ENCODE measurements around the gene ZFHX3. TPM values are rescaled to one million over a fixed set of nuclear protein-coding genes. Genes with fewer than 3 reads are reported as not detected.

The ZFHX3 gene
- total RNA-seq, 2 donors from 2014 or later: 12.5 to 18.0 TPM

- ATAC-seq: no peak
- intact Hi-C loops (cut with DNase I, micrococcal nuclease): no loop called here
- DNase-seq: no peak
These were observed 163.9 kb downstream of the ZFHX3 start for GRCh38 chr16:72884037-72884436.

GRCh38 chr16:72879846-72880245 is 168.1 kb downstream of the ZFHX3 start:
- intact Hi-C loops (cut with DNase I, micrococcal nuclease): no loop called here
- no peak for DNase-seq

GRCh38 chr16:72878301-72879269 is 169.3 kb downstream of the ZFHX3 start:
- intact Hi-C loops (cut with DNase I, micrococcal nuclease): no loop called here
- ATAC-seq (no peak), DNase-seq (no peak)

More at GRCh38 chr16:72879846-72880245, 168.1 kb downstream of the ZFHX3 start:
- no peak for ATAC-seq

GRCh38 chr16:72877374-72878028 is 170.4 kb downstream of the ZFHX3 start:
- ATAC-seq (no peak), DNase-seq (no peak)
- intact Hi-C loops (cut with DNase I, micrococcal nuclease): no loop called here

- ATAC-seq (no peak), DNase-seq (no peak)
- intact Hi-C loops (cut with DNase I, micrococcal nuclease): no loop called here
These were observed 171.0 kb downstream of the ZFHX3 start for GRCh38 chr16:72876981-72877373.

- intact Hi-C loops (cut with DNase I, micrococcal nuclease): no loop called here
- no peak for ATAC-seq
These were observed 171.7 kb downstream of the ZFHX3 start for GRCh38 chr16:72876221-72876620.

GRCh38 chr16:72875291-72876031 is 172.5 kb downstream of the ZFHX3 start:
- intact Hi-C loops (cut with DNase I, micrococcal nuclease): no loop called here
- DNase-seq (no peak), ATAC-seq (peak; percentile 68)

More at GRCh38 chr16:72876221-72876620, 171.7 kb downstream of the ZFHX3 start:
- DNase-seq: peak; percentile 26 to 49

GRCh38 chr16:72873853-72874252 is 174.1 kb downstream of the ZFHX3 start:
- DNase-seq: no peak
- ATAC-seq: no peak
- intact Hi-C loops (cut with DNase I, micrococcal nuclease): no loop called here

GRCh38 chr16:72873044-72873443 is 174.9 kb downstream of the ZFHX3 start:
- no peak for ATAC-seq
- intact Hi-C loops (cut with DNase I, micrococcal nuclease): no loop called here
- DNase-seq: no peak

- DNase-seq: no peak
- intact Hi-C loops (cut with DNase I, micrococcal nuclease): no loop called here
- no peak for ATAC-seq
These were observed 182.1 kb downstream of the ZFHX3 start for GRCh38 chr16:72865835-72866234.

GRCh38 chr16:72865258-72865657 is 182.7 kb downstream of the ZFHX3 start:
- intact Hi-C loops (cut with DNase I, micrococcal nuclease): no loop called here

GRCh38 chr16:72864130-72864833 is 183.6 kb downstream of the ZFHX3 start:
- intact Hi-C loops (cut with DNase I, micrococcal nuclease): no loop called here
- ATAC-seq (no peak), DNase-seq (no peak)

More at GRCh38 chr16:72865258-72865657, 182.7 kb downstream of the ZFHX3 start:
- ATAC-seq (no peak), DNase-seq (no peak)

GRCh38 chr16:72862090-72862489 is 185.8 kb downstream of the ZFHX3 start:
- intact Hi-C loops (cut with DNase I, micrococcal nuclease): no loop called here
- no peak for ATAC-seq
- no peak for DNase-seq

GRCh38 chr16:72860726-72861562 is 187.0 kb downstream of the ZFHX3 start:
- no peak for ATAC-seq
- DNase-seq: no peak
- intact Hi-C loops (cut with DNase I, micrococcal nuclease): no loop called here

- ATAC-seq (no peak), DNase-seq (no peak)
- intact Hi-C loops (cut with DNase I, micrococcal nuclease): no loop called here
These were observed 188.3 kb downstream of the ZFHX3 start for GRCh38 chr16:72859581-72859980.

GRCh38 chr16:72858665-72859493 is 189.0 kb downstream of the ZFHX3 start:
- intact Hi-C loops (cut with DNase I, micrococcal nuclease): no loop called here
- ATAC-seq (no peak), DNase-seq (no peak)
